Natural killer cell (primary cell): Measurements from ENCODE around the gene LHFPL3. TPM values are rescaled to one million over a fixed set of nuclear protein-coding genes. Genes with fewer than 3 reads are reported as not detected.

ENCODE experiments used
- ATAC-seq, 3 donors: fragments of 150-1000 bp in 2 of 3; fragments of 200-7000 bp in 1 of 3; cut with Tn5 transposase; 1 replicate in 1 of 3; 2 replicates in 2 of 3; pipeline ENCODE4 v1.10.0; 2021; ENCODE audit warnings: mild to moderate bottlenecking in 2 of 3, moderate library complexity in 2 of 3
- DNase-seq, 2 donors: peaks; one replicate each; pipeline versions ENCODE4 v3.0.0 to v3.0.0-alpha.2; 2013 to 2021; ENCODE audit warnings: mixed read lengths in 1 of 2
- H3K27ac ChIP-seq: one replicate; pipeline ENCODE4 v1.5.1; 2013; ENCODE audit warnings: mild to moderate bottlenecking, low read length
- H3K27me3 ChIP-seq: one replicate; pipeline ENCODE4 v1.6.1; 2013; ENCODE audit warnings: low read length; ENCODE audit not compliant: control insufficient read depth, insufficient read depth
- H3K36me3 ChIP-seq: one replicate; pipeline ENCODE4 v1.6.1; 2013; ENCODE audit warnings: low read length; ENCODE audit not compliant: control insufficient read depth, insufficient read depth
- H3K4me1 ChIP-seq: one replicate; pipeline ENCODE4 v1.6.1; 2013; ENCODE audit warnings: low read length; ENCODE audit not compliant: control insufficient read depth, insufficient read depth
- H3K4me3 ChIP-seq: one replicate; pipeline ENCODE4 v1.5.1; 2013; ENCODE audit warnings: low read length
- H3K9me3 ChIP-seq: one replicate; pipeline ENCODE4 v1.6.1; 2013; ENCODE audit warnings: low read length; ENCODE audit not compliant: control insufficient read depth, insufficient read depth
- H3K27ac Mint-ChIP-seq, 2 donors: one replicate each; pipeline ENCODE4 v1.8.0; 2022; ENCODE audit warnings: mild to moderate bottlenecking in 2 of 2, mixed read lengths in 2 of 2, moderate library complexity in 1 of 2
- H3K27me3 Mint-ChIP-seq, 2 donors: one replicate each; pipeline ENCODE4 v1.8.0; 2022; ENCODE audit warnings: low read depth in 2 of 2, mixed read lengths in 2 of 2
- H3K36me3 Mint-ChIP-seq: one replicate; pipeline ENCODE4 v1.8.0; 2022; ENCODE audit warnings: mixed read lengths
- H3K4me1 Mint-ChIP-seq, 2 donors: one replicate each; pipeline ENCODE4 v1.8.0; 2022; ENCODE audit warnings: mixed read lengths in 2 of 2
- H3K4me3 Mint-ChIP-seq: one replicate; pipeline ENCODE4 v1.8.0; 2022; ENCODE audit warnings: mild to moderate bottlenecking, moderate library complexity, mixed read lengths
- H3K9me3 Mint-ChIP-seq, 2 donors: one replicate each; pipeline ENCODE4 v1.8.0; 2022; ENCODE audit warnings: mixed read lengths in 2 of 2
- WGBS: methylation state at CpG from one replicate; pipeline ENCODE4 v1.1.7; 2013; ENCODE audit warnings: missing lambda C conversion rate; ENCODE audit not compliant: insufficient coverage; 5-methylcytosine and 5-hydroxymethylcytosine counted together
- intact Hi-C: fragments of 100-400 bp; cut with micrococcal nuclease; formaldehyde crosslinking; loops from one replicate; pipeline ENCODE4 v1.14.2; 2022
- total RNA-seq, 4 donors: library from RNA; stranded (reverse); fragments of 120-200 nt in 1 of 4; gene quantifications; one replicate each; pipeline versions ENCODE4 v1.2.3 to v1.2.4, GENCODE V29; 2013 to 2022
- TF ChIP-seq, protein P1 (sequence below): fragments of 200-600 bp; IDR thresholded peaks from one replicate; pipeline ENCODE4 v1.8.0; 2022; ENCODE audit warnings: antibody characterized with exemption

Gene LHFPL3
- total RNA-seq, 3 donors from 2014 or later (not counting 1 experiment from before 2014, with no cell fraction given): not detected

DNA sequence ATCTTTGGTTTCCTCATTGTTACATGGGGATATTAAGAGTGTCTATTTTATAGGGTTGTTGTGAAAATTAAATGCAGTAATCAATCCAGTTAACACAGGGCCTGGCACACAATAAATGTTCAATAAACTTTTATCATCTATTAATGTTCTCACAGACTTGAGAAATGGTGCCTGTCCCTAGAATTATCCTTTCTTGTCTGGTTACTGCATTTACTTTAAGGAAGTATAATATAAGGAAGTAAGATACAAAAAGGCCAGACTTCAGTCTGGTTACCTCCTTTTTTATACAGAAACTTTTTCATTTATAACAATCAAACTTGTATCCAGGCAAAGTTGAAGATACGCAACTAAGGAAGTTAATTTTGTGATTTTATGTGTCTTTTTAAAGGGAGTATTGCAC is 117.0 kb downstream of the LHFPL3 start:
- Histone ChIP-seq H3K4me1 (no peaks in the 10 kb centered on the region), H3K27me3 (peaks cover 2% of the 10 kb centered on the region), H3K36me3 (no peaks in the 10 kb centered on the region), H3K4me3 (no peak overlapping the region), H3K27ac (no peak overlapping the region), H3K9me3 (no peaks in the 10 kb centered on the region)
- WGBS: no CpG with 5 or more reads among the region's 1 CpG
- intact Hi-C loops: no loop called here
- ATAC-seq (no peak), DNase-seq (no peak)
- Mint-ChIP-seq H3K9me3 (peaks cover 0 to 2% of the 10 kb centered on the region in 2 donors), H3K36me3 (no peaks in the 10 kb centered on the region), H3K27me3 (no peaks in the 10 kb centered on the region), H3K4me3 (no peak overlapping the region), H3K4me1 (no peaks in the 10 kb centered on the region), H3K27ac (no peak overlapping the region)
- TF ChIP-seq, protein P1, sequence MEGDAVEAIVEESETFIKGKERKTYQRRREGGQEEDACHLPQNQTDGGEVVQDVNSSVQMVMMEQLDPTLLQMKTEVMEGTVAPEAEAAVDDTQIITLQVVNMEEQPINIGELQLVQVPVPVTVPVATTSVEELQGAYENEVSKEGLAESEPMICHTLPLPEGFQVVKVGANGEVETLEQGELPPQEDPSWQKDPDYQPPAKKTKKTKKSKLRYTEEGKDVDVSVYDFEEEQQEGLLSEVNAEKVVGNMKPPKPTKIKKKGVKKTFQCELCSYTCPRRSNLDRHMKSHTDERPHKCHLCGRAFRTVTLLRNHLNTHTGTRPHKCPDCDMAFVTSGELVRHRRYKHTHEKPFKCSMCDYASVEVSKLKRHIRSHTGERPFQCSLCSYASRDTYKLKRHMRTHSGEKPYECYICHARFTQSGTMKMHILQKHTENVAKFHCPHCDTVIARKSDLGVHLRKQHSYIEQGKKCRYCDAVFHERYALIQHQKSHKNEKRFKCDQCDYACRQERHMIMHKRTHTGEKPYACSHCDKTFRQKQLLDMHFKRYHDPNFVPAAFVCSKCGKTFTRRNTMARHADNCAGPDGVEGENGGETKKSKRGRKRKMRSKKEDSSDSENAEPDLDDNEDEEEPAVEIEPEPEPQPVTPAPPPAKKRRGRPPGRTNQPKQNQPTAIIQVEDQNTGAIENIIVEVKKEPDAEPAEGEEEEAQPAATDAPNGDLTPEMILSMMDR: no peak

DNA sequence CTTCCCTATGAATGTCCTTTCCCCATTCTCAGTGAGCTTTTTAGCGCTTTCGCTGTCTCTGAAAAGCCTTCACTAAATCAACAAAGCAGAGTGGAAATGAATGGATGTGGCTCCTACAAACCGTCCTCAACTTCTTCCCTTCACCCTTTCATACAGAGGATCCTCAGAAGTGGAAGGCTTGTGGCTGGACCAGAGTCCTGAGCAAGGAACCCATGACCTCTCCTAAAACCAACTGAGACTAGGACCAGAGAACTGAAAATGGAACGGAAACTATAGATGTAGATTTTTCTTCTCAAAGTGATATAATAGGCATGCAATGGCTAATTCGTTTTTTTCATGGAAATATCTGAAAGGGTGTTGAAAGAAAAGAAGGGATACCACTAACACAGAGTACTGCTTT is 122.5 kb downstream of the LHFPL3 start:
- Mint-ChIP-seq H3K9me3 (peaks cover 0 to 3% of the 10 kb centered on the region in 2 donors), H3K27ac (no peak overlapping the region), H3K27me3 (no peaks in the 10 kb centered on the region), H3K36me3 (no peaks in the 10 kb centered on the region), H3K4me1 (no peaks in the 10 kb centered on the region), H3K4me3 (no peak overlapping the region)
- peaks cover 2% of the 10 kb centered on the region for H3K27me3 ChIP-seq
- no peaks in the 10 kb centered on the region for H3K36me3 ChIP-seq
- H3K9me3 ChIP-seq: no peaks in the 10 kb centered on the region
- no peaks in the 10 kb centered on the region for H3K4me1 ChIP-seq
- no peak overlapping the region for H3K4me3 ChIP-seq
- WGBS: 66% methylated on average over 4 of the region's 5 CpGs
- TF ChIP-seq, protein P1: no peak
- ATAC-seq (no peak), DNase-seq (no peak)
- intact Hi-C loops: no loop called here
- no peak overlapping the region for H3K27ac ChIP-seq

DNA sequence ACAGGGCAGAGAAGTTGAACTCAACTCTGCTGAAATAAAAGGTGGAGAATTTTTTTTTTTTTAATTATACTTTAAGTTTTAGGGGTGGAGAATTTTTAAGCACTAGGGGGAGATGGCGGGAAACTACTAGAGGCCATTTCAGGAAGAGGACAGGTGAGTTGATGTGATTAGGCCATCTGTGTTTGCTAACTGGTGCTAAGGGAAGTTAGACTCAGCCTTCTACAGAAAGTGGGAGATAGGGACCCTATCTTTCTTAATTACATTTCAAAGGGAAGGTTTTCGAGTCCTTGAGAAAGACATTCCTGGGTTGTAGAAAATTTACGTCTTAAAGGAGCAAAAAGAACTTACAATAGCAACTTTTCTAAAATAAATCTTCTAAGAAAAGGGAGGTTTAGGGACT is 124.8 kb downstream of the LHFPL3 start:
- intact Hi-C loops: no loop called here
- no peak overlapping the region for H3K4me3 ChIP-seq
- no peaks in the 10 kb centered on the region for H3K9me3 ChIP-seq
- H3K27ac Mint-ChIP-seq: no peak overlapping the region
- ATAC-seq (no peak), DNase-seq (no peak)
- peaks cover under 1% of the 10 kb centered on the region for H3K27me3 ChIP-seq
- H3K4me1 Mint-ChIP-seq: no peaks in the 10 kb centered on the region
- no peaks in the 10 kb centered on the region for H3K4me1 ChIP-seq
- no peaks in the 10 kb centered on the region for H3K36me3 ChIP-seq
- no peaks in the 10 kb centered on the region for H3K27me3 Mint-ChIP-seq
- WGBS: no CpG with 5 or more reads among the region's 3 CpGs
- H3K36me3 Mint-ChIP-seq: no peaks in the 10 kb centered on the region
- H3K9me3 Mint-ChIP-seq: peaks cover 0 to 5% of the 10 kb centered on the region in 2 donors
- H3K27ac ChIP-seq: no peak overlapping the region
- no peak overlapping the region for H3K4me3 Mint-ChIP-seq
- TF ChIP-seq, protein P1: no peak

DNA sequence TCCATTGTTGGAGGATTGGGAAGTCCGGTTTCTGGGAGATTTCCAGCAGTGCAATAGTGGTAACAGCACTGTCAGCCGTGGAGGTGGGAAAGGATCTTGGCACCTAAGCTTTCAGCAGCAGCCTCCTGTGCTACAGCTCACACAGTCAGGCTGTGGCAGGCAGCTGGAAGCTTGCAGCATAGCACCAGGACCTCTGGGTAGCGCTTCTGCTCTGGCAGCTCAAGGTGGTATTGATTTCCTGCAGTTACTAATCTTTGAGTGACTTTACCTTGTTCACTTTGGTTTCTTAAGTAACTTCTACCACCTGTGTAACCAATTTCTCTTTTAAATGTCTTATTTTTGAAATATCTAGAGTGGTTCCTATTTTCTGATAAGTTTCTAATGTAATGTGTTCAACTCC is 130.5 kb downstream of the LHFPL3 start:
- no peak overlapping the region for H3K27ac ChIP-seq
- no peaks in the 10 kb centered on the region for H3K4me1 ChIP-seq
- 95% methylated on average over 3 of the region's 3 CpGs for WGBS
- Mint-ChIP-seq H3K4me1 (no peaks in the 10 kb centered on the region), H3K4me3 (no peak overlapping the region), H3K27me3 (no peaks in the 10 kb centered on the region), H3K9me3 (peaks cover 4 to 11% of the 10 kb centered on the region in 2 donors), H3K27ac (no peak overlapping the region), H3K36me3 (no peaks in the 10 kb centered on the region)
- TF ChIP-seq, protein P1: no peak
- intact Hi-C loops: no loop called here
- H3K36me3 ChIP-seq: no peaks in the 10 kb centered on the region
- DNase-seq: no peak
- H3K4me3 ChIP-seq: no peak overlapping the region
- H3K27me3 ChIP-seq: no peaks in the 10 kb centered on the region
- no peak for ATAC-seq
- no peaks in the 10 kb centered on the region for H3K9me3 ChIP-seq
